Prostate gland (tissue), 2 donors: ENCODE measurements around the gene HELB.

ENCODE experiments used
- POLR2A ChIP-seq: fragments of 450-650 bp; IDR thresholded peaks from one replicate; pipeline ENCODE4 v1.6.1; 2016; ENCODE audit warnings: antibody characterized with exemption, mild to moderate bottlenecking
- POLR2AphosphoS5 ChIP-seq: sonication (generic); formaldehyde crosslinking; IDR thresholded peaks from one replicate; pipeline ENCODE4 v1.6.1; 2017; ENCODE audit warnings: antibody characterized with exemption
- TF ChIP-seq, protein P1 (sequence below), 4 experiments: fragments of 200-600 bp in 2 of 4; fragments of 450-650 bp in 2 of 4; sonication (generic) in 2 of 4; IDR thresholded peaks; 1 replicate in 3 of 4; 2 replicates in 1 of 4; pipeline ENCODE4 v1.5.1; 2016 to 2019; ENCODE audit warnings: antibody characterized with exemption in 4 of 4, mild to moderate bottlenecking in 2 of 4, moderate library complexity in 2 of 4

GRCh38 chr12:66269757-66270383, 32.4 kb upstream of the HELB start:
- TF ChIP-seq, protein P1, sequence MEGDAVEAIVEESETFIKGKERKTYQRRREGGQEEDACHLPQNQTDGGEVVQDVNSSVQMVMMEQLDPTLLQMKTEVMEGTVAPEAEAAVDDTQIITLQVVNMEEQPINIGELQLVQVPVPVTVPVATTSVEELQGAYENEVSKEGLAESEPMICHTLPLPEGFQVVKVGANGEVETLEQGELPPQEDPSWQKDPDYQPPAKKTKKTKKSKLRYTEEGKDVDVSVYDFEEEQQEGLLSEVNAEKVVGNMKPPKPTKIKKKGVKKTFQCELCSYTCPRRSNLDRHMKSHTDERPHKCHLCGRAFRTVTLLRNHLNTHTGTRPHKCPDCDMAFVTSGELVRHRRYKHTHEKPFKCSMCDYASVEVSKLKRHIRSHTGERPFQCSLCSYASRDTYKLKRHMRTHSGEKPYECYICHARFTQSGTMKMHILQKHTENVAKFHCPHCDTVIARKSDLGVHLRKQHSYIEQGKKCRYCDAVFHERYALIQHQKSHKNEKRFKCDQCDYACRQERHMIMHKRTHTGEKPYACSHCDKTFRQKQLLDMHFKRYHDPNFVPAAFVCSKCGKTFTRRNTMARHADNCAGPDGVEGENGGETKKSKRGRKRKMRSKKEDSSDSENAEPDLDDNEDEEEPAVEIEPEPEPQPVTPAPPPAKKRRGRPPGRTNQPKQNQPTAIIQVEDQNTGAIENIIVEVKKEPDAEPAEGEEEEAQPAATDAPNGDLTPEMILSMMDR (IDR thresholded peaks at IDR 0.05) = peak in 3 of 4 experiments; percentile 29 to 62 (median 53)
- TF ChIP-seq POLR2A = no peak
- no peak for TF ChIP-seq POLR2AphosphoS5
